ENCODE measurements around the gene ZSCAN5A. TPM values are rescaled to one million over a fixed set of nuclear protein-coding genes. Genes with fewer than 3 reads are reported as not detected.
"Not testable (repeated sequence)": the region's sequence is repeated elsewhere in the genome, so short reads cannot be mapped to it uniquely, and the experiment has no call there.

ZSCAN5A gene
- total RNA-seq, 1 donor from 2014 or later, result 6.6 TPM

DNA sequence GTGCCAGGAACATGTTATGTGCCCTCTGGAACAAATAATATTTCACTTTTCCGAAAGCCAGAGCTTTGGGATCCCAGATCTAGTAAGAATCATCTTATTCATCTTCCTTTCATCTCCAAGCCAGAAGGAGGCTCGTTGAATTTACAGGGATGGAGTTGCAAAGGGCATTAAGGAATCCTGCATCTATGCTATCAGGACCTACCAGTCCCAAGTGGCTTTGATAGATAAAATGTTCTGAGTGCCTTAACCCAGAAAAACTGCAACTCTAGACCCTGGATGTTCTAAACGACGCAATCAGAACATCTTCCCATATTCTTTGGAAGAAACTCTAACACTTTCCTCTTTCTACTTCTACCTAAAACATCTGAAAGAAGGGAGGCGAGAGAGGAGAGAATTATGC is 51.3 kb downstream of the ZSCAN5A start:
- Mint-ChIP-seq H3K27me3 (ENCODE audit: low read depth, unreplicated experiment) (no peaks in the 10 kb centered on the region), H3K27ac (ENCODE audit: unreplicated experiment) (no peak overlapping the region), H3K4me1 (ENCODE audit: low read depth, unreplicated experiment) (no peaks in the 10 kb centered on the region), H3K4me3 (ENCODE audit: unreplicated experiment) (no peak overlapping the region), H3K36me3 (ENCODE audit: low read depth, unreplicated experiment) (peaks cover 4% of the 10 kb centered on the region), H3K9me3 (ENCODE audit: unreplicated experiment) (no peaks in the 10 kb centered on the region)
- Histone ChIP-seq H3K27me3 (ENCODE audit: insufficient read depth, low read length) (no peaks in the 10 kb centered on the region), H3K9me3 (ENCODE audit: insufficient read depth, low read depth, low read length) (no peaks in the 10 kb centered on the region), H3K4me3 (ENCODE audit: insufficient read depth, low read depth, low read length) (no peak overlapping the region), H3K79me2 (ENCODE audit: insufficient read depth, low read length) (no peaks in the 10 kb centered on the region), H3K9ac (ENCODE audit: low read length) (no peak overlapping the region), H3K4me2 (ENCODE audit: low read length) (no peak overlapping the region), H3K36me3 (ENCODE audit: insufficient read depth, low read length) (no peaks in the 10 kb centered on the region), H3K4me1 (ENCODE audit: insufficient read depth, low read length) (no peaks in the 10 kb centered on the region), H3K27ac (ENCODE audit: low read depth, low read length) (no peak overlapping the region), H4K20me1 (ENCODE audit: insufficient read depth, low read length) (no peaks in the 10 kb centered on the region), H2AFZ (ENCODE audit: low read depth, low read length) (no peak overlapping the region)
- no peak for FAIRE-seq
- DNase-seq (ENCODE audit: low read depth), result no peak
- no peak for TF ChIP-seq EZH2 (IDR thresholded peaks at IDR 0.05; ENCODE audit: insufficient read depth, low read length)
- TF ChIP-seq, protein P1, sequence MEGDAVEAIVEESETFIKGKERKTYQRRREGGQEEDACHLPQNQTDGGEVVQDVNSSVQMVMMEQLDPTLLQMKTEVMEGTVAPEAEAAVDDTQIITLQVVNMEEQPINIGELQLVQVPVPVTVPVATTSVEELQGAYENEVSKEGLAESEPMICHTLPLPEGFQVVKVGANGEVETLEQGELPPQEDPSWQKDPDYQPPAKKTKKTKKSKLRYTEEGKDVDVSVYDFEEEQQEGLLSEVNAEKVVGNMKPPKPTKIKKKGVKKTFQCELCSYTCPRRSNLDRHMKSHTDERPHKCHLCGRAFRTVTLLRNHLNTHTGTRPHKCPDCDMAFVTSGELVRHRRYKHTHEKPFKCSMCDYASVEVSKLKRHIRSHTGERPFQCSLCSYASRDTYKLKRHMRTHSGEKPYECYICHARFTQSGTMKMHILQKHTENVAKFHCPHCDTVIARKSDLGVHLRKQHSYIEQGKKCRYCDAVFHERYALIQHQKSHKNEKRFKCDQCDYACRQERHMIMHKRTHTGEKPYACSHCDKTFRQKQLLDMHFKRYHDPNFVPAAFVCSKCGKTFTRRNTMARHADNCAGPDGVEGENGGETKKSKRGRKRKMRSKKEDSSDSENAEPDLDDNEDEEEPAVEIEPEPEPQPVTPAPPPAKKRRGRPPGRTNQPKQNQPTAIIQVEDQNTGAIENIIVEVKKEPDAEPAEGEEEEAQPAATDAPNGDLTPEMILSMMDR (IDR thresholded peaks at IDR 0.05; ENCODE audit: insufficient read depth, low read depth, low read length), result no peak

DNA sequence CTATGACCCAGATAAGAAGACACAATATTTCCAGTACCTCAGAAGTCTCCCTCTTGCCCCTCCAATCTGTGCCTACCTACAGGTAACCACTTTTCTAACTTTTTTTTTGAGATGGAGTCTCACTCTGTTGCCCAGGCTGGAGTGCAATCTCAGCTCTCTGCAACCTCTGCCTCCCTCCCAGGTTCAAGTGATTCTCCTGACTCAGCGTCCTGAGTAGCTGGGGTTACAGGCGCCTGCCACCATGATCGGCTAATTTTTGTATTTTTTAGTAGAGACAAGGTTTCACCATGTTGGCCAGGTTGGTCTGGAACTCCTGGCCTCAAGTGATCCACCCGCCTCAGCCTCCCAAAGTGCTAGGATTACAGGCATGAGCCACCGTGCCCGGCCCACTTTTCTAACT is 52.7 kb downstream of the ZSCAN5A start:
- not testable (repeated sequence) for H3K4me3 ChIP-seq (ENCODE audit: insufficient read depth, low read depth, low read length); H3K36me3 ChIP-seq (ENCODE audit: insufficient read depth, low read length); H3K4me3 Mint-ChIP-seq (ENCODE audit: unreplicated experiment); H3K9me3 ChIP-seq (ENCODE audit: insufficient read depth, low read depth, low read length); H3K27ac ChIP-seq (ENCODE audit: low read depth, low read length); H3K27me3 Mint-ChIP-seq (ENCODE audit: low read depth, unreplicated experiment); FAIRE-seq; H3K27me3 ChIP-seq (ENCODE audit: insufficient read depth, low read length); H2AFZ ChIP-seq (ENCODE audit: low read depth, low read length); H3K27ac Mint-ChIP-seq (ENCODE audit: unreplicated experiment); H3K4me1 Mint-ChIP-seq (ENCODE audit: low read depth, unreplicated experiment); H3K9me3 Mint-ChIP-seq (ENCODE audit: unreplicated experiment); DNase-seq (ENCODE audit: low read depth); H3K36me3 Mint-ChIP-seq (ENCODE audit: low read depth, unreplicated experiment); H3K4me1 ChIP-seq (ENCODE audit: insufficient read depth, low read length); H4K20me1 ChIP-seq (ENCODE audit: insufficient read depth, low read length); H3K4me2 ChIP-seq (ENCODE audit: low read length); H3K79me2 ChIP-seq (ENCODE audit: insufficient read depth, low read length); H3K9ac ChIP-seq (ENCODE audit: low read length)

DNA sequence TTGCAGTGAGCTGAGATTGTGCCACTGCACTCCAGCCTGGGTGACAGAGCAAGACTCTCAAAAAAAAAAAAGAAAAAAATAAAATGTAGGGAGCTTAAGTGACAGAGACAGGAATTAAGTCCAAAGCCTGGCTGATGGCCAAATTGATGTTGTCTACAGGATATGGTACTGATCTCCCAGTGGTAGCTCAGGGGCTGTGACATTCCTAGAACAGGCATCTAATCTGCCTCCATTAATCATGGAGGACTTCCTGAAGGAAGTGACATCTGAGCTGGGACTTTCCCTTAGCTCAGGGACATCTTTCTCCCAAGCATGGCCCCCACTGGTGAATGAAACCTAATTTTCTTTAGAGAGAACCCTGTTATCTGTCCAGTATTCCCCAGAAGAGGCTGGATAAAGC is 53.5 kb downstream of the ZSCAN5A start:
- H3K4me2 ChIP-seq (ENCODE audit: low read length), result no peak overlapping the region
- no peaks in the 10 kb centered on the region for H3K9me3 Mint-ChIP-seq (ENCODE audit: unreplicated experiment)
- H3K79me2 ChIP-seq (ENCODE audit: insufficient read depth, low read length), result no peaks in the 10 kb centered on the region
- no peak overlapping the region for H3K4me3 Mint-ChIP-seq (ENCODE audit: unreplicated experiment)
- no peak overlapping the region for H3K27ac ChIP-seq (ENCODE audit: low read depth, low read length)
- H3K4me3 ChIP-seq (ENCODE audit: insufficient read depth, low read depth, low read length), result no peak overlapping the region
- no peaks in the 10 kb centered on the region for H3K4me1 ChIP-seq (ENCODE audit: insufficient read depth, low read length)
- H3K9ac ChIP-seq (ENCODE audit: low read length), result no peak overlapping the region
- H3K9me3 ChIP-seq (ENCODE audit: insufficient read depth, low read depth, low read length), result no peaks in the 10 kb centered on the region
- no peak overlapping the region for H2AFZ ChIP-seq (ENCODE audit: low read depth, low read length)
- no peak overlapping the region for H3K27ac Mint-ChIP-seq (ENCODE audit: unreplicated experiment)
- no peaks in the 10 kb centered on the region for H3K27me3 ChIP-seq (ENCODE audit: insufficient read depth, low read length)
- H3K36me3 ChIP-seq (ENCODE audit: insufficient read depth, low read length), result no peaks in the 10 kb centered on the region
- TF ChIP-seq, protein P1 (IDR thresholded peaks at IDR 0.05; ENCODE audit: insufficient read depth, low read depth, low read length), result no peak
- no peak for TF ChIP-seq EZH2 (IDR thresholded peaks at IDR 0.05; ENCODE audit: insufficient read depth, low read length)
- DNase-seq (ENCODE audit: low read depth) (no peak), FAIRE-seq (no peak)
- H3K36me3 Mint-ChIP-seq (ENCODE audit: low read depth, unreplicated experiment), result peaks cover 4% of the 10 kb centered on the region
- no peaks in the 10 kb centered on the region for H3K27me3 Mint-ChIP-seq (ENCODE audit: low read depth, unreplicated experiment)
- no peaks in the 10 kb centered on the region for H4K20me1 ChIP-seq (ENCODE audit: insufficient read depth, low read length)
- H3K4me1 Mint-ChIP-seq (ENCODE audit: low read depth, unreplicated experiment), result no peaks in the 10 kb centered on the region

Data from astrocyte (in vitro differentiated cells and primary cell).